Activated CD4-positive, alpha-beta T cell treated with anti-CD3 and anti-CD28 coated beads, Interleukin-10, Interleukin-2, amounts not matched to agents 100 ng/mL and 50 ng/mL, durations not matched to agents 16 hours and 8 hours (primary cell): ENCODE measurements around the gene NRIP2.
"Not testable (repeated sequence)": the region's sequence is repeated elsewhere in the genome, so short reads cannot be mapped to it uniquely, and the experiment has no call there.

Source experiments
- DNase-seq: peaks from one replicate; pipeline ENCODE4 v3.0.0-alpha.2; 2020

NRIP2 gene, protein sequence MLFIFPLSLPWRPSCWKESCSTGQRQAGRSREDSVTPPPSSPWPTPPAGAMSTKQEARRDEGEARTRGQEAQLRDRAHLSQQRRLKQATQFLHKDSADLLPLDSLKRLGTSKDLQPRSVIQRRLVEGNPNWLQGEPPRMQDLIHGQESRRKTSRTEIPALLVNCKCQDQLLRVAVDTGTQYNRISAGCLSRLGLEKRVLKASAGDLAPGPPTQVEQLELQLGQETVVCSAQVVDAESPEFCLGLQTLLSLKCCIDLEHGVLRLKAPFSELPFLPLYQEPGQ

DNA sequence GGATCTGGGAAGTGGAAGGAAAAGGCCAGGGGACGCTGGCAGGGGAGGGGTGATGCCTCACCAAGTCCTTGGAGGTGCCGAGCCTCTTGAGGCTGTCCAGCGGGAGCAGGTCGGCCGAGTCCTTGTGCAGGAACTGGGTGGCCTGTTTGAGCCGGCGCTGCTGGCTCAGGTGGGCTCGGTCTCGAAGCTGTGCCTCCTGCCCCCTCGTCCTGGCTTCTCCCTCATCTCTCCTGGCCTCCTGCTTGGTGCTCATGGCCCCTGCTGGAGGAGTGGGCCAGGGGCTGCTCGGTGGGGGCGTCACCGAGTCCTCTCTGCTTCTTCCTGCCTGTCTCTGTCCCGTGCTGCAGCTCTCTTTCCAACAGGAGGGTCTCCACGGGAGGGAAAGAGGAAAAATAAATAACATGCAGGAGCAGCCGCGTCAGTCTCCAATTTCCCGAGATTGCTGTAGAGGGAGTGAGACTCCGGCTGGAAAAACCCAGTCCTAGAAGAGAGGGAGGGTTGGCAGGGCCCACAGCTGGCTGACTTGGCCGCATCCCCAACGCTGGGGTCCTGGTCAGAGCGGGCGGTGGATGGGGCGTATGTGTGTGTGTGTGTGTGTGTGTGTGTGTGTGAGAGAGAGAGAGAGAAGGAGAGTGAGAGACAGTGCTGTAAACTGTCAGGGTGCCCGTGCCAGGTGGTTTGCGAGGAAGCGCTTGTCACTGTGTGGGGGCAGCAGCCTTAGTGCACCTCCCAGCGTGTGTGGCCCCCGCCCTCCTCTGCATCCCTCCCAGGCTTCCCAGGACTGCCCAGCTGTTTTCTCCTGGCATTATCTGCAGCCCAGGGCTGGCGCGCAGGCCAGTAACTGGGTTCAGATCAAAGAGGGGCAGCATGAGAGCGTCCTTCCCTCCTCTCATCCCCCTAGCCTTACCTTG lies at the start of gene NRIP2:
Gene NRIP2 (minus strand): TSS at position 455 of the 911 bp plus-strand sequence. CDS start 52 bp downstream, at position 403.
- no peak for DNase-seq

DNA sequence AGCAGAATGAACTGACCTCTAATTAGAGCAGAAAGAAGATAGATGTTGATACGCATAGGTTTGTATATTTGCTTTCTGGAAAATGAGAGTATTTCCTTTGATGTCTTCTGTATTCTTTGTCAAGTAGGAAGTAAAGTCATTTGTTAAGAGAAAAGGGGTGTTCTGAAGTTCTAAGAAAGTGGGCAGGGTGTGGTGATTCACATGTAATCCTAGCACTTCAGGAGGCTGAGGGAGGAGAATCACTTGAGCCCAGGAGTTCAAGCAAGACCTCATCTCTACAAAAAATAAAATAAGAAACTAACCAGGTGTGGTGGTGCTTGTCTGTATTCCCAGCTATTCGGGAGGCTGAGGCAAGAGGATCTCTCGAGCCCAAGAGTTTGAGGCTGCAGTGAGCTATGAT lies 45.0 kb upstream of the NRIP2 start:
- DNase-seq = peak; percentile 55

DNA sequence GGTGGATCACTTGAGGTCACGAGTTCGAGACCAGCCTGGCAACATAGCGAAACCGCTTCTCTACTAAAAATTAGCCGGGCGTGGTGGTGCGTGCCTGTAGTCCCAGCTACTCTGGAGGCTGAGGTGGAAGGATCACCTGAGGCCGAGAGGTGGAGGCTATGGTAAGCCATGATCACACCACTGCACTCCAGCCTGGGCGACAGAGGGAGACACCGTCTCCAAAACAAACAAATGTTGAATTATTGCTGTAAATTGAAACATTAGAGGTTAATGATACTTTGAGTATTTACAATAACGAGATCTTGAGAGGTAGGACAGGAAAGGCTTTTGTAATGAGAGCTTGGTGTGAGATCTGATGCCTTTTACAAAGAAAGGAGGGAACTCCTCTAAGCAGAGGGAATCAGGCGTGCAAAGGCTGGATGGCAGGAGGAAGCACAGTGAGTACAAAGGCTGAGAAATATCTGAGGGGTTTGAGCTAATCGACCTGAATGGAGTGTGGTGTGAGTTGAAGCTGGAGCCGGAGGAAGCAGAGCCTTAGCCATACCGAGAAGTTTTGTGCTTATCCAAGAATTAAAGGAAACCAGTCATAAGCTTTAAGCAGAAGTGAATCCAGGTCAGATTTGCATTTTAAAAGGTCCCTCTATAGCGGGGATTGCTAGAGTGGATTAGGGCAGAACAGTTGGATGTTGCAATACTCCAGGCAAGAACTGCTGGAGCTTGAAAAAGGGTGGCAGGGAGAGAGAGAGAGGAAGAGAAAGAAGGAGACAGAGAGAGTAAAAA lies 43.3 kb upstream of the NRIP2 start:
- DNase-seq = peak; percentile 41

DNA sequence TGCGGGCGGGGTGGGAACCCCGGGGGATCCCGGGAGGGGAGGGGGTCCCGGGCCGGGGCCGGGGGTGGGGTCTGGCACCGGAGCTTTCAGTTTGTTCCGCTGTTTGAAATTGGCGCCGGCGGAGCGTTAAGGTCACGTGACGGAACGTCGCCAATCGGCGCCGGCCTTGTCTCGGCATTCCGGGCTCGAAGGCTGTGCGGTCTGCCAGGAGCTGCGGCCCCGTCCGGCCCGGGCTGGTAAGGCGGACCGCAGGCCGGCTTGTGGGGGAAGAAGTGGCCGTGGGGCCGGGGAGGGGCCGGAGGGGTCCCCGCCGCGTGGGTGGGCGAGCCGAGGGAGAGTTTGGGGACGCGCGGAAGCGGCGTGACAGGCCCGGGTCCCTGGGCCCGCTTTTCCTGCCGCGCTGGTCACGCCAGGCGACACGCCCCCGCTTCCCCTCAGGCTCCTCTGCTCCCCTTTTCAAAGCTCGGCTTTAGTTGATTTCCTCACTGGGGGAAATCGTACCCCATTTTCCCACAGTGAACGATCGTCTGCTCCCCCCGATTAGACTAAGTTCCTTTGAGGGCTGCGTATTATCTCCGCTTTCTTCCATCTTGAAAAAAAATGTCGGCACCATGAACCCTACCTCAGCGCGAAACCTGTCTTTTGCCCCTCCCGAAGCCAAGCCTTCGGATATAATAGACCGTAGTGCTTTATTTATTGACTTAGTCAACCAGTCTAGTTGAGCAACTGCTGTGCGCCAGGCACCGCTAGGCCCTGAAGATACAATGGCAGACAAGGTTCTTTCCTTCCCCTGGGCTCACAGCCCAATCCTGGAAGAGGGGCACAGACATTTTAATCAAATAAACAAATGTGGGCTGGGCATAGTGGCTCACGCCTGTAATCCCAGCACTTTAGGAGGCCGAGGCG lies 42.5 kb upstream of the NRIP2 start, which contains the start of the genes FOXM1 and RHNO1:
Gene FOXM1 (minus strand): TSS at position 128 of the 906 bp plus-strand sequence. CDS start 2,696 bp downstream, outside the sequence.
Gene RHNO1 (plus strand): TSS at position 177 of the 906 bp plus-strand sequence. CDS start 8,144 bp downstream, outside the sequence.
- DNase-seq = peak; percentile 93

DNA sequence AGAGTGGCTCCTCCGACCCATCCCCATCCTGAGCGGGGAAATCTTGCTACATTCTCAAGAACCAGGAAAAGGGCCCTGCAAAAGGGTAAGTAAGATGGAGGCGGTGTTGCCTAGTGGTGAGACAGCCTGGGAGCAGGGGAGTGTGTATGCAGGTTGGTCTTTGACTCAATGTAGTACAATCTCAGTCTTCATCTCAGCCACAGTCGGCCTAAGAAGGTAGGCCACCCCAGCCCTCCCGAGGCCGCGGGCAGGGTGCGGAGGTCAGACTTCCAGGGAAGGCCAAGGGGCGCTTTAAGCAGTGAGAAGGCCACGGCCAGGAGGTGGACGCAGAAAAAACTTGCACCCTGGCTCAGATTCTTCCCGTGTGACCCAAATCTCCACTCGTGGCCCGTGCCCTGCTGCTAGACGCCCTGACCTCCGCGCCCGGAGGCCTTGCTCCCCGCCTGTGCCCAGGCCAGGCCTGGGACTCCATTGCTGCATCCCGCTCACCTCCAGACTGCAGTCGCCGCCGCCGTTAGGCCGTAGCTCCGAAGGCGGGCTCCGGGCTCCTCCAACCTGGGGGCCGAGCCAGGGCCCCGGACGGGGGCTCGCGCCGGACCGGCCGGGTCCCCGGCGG lies 41.7 kb upstream of the NRIP2 start:
- peak; percentile 54 for DNase-seq

DNA sequence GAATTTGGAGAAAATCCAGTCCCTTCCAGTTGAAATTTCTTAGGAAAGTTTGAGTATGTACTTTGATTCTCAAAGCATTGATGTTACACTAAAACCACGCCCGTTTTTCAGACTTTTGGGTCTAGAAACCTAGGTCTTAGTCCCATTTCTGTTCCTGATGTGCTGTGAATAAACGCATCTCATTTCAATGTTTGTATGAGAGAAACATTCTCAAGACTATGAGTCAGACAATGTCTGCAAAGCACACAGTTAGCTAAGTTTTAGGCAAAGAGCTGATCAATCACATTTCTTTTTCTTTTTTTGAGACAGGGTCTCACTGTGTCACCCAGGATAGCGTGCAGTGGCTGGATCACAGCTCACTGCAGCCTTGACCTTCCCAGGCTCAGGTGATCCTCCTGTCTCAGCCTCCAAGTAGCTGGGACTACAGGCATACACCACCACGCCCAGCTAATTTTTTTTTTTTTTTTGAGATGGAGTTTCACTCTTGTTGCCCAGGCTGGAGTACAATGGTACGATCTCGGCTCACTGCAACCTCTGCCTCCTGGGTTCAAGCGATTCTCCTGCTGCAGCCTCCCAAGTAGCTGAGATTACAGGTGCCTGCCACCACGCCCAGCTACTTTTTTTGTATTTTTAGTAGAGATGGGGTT lies 34.3 kb upstream of the NRIP2 start:
- DNase-seq = not testable (repeated sequence)

DNA sequence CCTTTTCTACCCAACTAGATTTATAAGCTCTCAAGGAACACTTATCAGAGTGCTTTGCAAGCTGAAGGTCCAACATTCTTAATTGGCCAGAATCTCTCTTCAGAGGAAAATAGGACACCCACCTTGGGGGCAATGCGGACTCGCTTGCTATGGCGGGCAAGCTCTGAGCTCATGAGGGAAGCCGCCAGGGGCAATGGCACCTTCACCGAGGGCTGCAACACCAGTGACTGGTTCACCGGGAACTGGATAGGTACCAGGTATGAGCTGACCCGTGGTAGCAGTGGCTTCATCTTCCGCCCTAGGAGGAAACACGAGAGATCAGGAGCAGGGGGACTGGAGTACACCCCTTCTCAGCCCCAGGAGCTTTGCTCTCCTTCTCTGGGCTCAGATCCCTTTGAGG lies 29.4 kb upstream of the NRIP2 start:
- DNase-seq = no peak

DNA sequence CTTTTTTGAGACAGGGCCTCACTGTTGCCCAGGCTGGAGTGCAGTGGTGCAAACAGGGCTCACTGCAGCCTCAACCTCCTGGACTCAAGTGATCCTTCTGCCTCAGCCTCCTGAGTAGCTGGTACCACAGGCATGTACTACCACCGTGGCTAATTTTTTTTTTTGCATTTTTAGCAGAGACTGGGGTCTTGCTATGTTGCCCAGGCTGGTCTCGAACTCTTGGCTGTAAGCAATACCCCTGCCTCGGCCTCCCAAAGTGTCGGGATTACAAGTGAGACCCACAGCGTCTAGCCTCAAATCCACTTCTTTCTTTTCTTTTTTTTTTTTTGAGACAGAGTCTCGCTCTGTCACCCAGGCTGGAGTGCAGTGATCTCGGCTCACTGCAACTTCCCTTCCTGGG lies 28.6 kb upstream of the NRIP2 start:
- not testable (repeated sequence) for DNase-seq

DNA sequence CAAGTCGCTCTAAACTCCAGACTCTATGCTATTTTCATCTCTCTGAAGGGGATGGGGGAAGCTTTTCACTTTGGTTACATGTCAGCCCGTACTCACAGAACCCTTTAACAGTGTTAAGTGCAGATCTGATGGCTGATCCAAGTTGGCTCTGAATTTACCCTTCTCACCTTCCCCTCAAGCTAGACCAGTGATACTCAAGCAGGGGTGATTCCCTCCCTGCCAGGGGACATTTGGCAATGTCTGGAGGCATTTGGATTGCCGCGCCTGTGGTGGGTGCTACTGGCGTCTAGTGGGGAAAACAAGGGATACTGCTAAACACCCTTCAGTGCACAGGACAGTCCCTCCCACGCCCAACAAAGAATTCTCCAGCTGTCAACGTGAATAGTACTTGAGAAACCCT lies 28.0 kb upstream of the NRIP2 start:
- no peak for DNase-seq

DNA sequence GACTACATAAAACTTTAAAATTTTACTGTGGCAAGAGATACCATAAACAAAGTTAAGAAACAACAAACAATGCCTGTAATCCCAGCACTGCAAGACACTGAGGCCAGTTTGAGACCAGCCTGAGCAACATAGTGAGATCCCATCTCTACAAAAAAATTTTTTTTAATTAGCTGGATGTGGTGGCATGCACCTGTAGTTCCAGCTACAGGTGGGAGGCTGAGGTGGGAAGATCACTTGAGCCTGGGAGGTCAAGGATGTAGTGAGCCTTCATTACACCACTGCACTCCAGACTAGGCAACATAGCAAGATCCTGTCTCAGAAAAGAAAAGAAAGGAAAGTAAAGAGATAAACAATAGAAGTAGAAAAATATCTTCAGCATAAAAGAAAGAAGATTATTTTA lies 25.3 kb upstream of the NRIP2 start:
- no peak for DNase-seq

DNA sequence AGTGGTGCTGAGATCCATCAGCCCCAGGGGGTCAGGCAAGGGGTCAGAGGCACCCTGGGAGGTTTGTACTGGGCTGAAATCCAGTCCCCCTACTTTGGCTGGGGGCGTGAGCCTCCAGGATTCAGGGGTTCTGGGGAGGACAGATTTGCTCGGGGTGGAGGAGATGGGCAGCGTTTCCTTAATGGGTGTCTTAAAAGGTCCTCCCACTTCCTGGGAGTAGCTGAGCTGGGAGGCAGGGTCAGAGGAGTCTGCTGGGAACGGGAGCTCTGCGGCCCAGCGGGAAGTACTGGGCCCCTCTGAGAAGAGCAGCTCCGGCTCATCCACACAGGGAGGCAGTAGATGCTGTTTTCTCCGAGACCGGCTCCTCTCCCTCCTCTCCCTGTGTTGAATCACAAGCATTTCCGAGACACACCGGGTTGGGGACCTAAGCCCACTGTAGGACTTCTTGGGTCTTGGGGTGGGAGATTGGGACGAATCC lies 24.1 kb upstream of the NRIP2 start:
- no peak for DNase-seq

DNA sequence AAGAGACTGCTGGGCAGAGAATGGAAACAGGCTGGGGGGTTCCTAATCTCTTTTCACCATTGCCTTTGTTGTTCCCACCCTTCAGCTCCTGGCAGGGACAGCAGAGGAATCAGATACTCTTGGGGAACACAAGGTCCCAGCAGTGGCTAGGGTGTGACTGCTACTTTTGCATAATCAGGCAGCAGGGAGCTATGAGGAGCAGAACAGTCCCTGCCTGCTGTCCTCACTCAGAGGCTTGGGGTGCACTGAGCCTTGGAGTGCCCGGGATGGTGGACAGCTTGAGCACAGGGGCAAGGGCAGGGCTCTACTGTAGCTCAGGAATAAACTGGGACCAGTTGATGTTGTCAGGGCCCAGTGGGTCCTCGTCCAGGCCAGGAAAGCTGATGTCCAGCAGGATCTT lies 23.5 kb upstream of the NRIP2 start:
- DNase-seq = no peak

DNA sequence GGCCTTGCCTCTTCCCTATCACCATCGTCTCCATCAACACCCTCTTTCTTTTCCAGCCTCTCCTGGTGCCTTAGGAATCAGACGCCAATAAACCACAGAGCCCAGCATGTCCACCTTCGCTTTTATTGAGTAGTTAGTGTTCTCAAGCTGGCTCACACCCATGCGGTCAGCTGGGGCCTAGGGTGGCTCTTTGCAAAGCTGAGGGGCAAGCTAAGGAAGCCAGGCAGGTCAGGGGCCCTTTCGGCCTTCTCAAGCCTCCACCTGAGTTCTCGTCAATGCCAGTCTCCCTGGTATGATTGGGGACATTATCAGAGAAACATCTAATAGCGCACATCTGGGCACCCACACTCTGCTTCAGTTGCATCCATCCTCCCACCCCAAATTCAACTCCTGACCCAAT lies 22.7 kb upstream of the NRIP2 start:
- no peak for DNase-seq

DNA sequence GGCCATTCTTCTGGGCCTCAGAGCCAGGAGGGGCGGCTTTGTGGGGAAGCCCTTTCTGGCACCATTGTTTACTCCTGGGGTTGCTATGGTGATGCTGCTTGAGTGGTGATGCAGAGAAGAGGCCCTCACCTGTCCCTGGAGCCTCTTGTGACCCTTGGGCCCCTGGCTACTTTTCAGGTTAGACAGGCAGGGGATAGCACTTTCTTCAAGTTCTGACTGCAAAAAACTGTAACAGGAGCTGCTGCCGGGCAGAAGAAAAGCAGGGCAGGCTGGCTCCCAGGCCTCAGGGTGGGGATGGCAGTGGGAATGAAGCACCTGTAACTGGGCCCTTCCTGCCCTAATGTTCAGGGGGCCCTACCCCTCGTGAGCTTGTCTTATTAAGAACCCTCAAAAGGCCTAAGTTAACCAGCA lies 22.2 kb upstream of the NRIP2 start, which contains the start of gene TEX52:
Gene TEX52 (minus strand): TSS at position 19 of the 411 bp plus-strand sequence. CDS start 13 bp downstream, at position 6.
- DNase-seq = no peak

DNA sequence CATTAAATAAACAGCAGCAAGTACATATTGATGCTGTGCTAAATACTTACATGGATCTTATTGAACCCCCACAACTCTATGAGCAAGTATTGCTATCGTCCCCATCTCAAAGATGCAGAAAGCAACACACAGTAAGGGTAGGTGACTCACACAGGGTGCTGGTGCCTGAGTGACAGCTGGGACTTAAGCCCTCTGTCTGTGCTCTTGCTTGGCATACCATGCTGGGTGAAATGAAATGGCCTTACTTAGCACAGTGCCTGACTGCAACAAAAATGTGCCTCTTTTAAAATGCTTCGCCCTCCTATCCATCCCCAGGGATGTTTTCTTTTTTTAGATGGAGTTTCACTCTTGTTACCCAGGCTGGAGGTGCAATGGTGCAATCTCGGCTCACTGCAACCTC lies 21.2 kb upstream of the NRIP2 start:
- DNase-seq = no peak

DNA sequence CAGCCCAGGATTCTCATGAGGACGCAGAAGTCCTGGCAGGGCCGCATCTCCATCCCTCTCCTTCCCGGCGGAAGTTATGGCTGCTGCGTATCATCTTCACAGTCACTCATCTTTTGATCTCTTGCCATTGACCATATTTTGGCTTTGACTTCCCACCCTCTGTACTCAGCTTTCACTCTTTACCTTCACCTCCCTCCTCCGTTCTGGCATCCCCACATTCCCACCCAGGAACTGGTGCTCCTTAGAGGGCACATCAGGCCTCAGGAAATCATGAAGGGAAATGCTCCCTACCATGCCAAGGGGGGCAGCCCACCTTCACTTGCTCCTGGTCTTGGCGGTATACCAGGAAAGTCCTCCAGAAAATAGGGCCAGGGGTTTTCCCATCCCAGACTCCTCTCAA lies 20.7 kb upstream of the NRIP2 start:
- no peak for DNase-seq

DNA sequence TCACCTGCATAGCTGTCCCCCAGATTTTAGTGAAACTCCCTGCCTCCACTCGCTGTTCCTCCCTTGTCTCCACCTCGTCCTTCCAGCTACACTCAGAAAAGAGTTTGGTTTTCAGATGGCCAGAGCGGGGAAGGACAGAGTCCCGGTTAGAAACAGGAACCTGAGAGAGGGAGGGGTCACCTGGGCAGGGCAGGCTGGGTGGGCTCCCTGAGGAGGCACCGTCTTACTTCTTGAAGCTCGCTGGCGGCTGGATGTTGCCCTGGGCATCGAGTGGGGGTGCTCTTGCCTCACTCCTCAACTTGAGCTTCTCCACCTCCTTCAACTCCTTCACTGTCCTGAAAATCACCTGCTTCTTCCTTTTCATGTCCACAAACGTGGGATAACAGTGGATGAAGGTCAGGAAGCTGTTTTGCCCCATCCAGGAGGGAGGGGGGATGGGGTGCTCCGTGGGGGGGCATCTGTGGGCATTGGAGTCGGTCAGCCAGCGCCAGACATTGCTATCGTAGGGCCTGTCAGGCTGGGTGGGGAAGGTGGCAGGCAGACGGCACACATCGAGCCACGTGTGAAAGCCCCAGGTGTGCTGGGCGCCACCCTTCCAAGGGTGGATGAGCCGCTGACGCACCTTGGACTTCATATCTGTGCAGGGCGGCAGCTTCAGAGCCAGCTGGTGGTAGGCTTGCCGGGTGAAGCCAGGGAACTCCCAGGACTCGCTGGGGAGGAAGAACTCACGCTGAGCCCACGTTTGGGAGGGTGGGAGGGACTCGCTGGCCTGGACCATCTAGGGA lies 20.0 kb upstream of the NRIP2 start:
- no peak for DNase-seq

DNA sequence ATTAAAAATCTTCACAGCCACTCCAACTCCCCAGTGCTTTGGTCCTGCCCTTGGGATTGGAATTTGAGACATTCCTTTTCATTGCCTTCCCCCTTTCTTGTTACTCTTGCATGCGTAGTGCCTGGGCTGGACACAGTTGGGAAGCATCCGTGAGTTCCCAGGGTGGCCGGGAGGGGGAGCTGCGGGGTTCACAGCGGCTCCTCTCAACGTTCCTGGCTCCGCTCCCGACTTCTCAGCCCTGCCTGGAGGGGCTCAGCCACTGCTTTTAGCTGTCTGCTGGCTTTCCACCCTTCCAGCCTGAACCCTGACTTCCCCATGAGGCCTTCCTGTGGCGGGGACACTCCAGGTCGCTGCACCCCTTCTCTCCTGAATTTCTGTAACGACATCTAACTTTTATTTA lies 18.8 kb upstream of the NRIP2 start:
- DNase-seq = peak; percentile 41

DNA sequence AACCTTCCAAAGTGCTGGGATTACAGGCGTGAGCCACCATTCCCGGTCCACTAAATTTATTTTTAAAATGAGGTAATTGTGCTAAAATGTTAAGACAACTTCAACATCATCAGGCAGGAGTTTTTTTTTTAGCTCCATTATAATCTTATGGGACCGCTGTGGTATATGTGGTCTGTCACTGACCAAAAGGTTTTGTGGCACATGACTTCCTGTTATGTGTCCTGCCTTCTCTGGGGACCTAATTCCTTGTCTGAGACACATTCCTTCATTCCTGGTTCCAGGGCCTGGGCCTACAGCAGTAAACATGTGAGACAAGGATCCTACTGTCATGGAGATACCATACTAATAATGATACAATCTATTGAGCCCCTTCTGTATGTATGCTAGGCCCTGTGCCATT lies 17.1 kb upstream of the NRIP2 start:
- no peak for DNase-seq

DNA sequence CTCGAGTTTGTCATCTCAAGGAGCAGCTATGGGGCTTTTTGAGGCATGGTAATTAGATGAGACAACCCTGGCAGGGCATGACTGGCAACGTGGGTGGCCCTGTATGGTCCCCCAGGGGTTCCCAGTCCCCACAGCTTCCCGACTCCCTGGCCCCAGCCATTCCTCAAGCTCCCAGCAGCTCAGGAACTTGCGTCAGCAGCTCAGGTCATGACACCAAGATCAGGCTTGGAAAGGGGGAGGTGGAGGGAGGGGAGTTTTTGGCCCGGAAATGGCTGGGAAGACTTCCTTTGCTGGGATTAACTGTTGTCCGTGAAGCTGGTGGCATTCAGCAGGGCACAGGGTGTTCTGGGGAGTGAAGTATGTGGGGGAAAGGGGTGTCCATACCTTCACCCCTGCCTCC lies 10.4 kb upstream of the NRIP2 start:
- no peak for DNase-seq
